NCI-H2029 treated with DMSO at 0.1 percent for 48 hours (cell line): Measurements from ENCODE around the gene KAT5.
"Not testable (repeated sequence)": the region's sequence is repeated elsewhere in the genome, so short reads cannot be mapped to it uniquely, and the experiment has no call there.

Experiments
- DNase-seq: peaks from one replicate; lab custom pipeline; 2025; lab: John Stamatoyannopoulos, UW

KAT5 gene

GRCh38 chr11:65744026-65744698, 32.1 kb downstream of the KAT5 start:
- DNase-seq, result peak; percentile 26

GRCh38 chr11:65744699-65745042, 32.6 kb downstream of the KAT5 start:
- no peak for DNase-seq

GRCh38 chr11:65745049-65745448, 33.0 kb downstream of the KAT5 start:
- DNase-seq, result no peak

GRCh38 chr11:65762169-65762568, 50.1 kb downstream of the KAT5 start:
- not testable (repeated sequence) for DNase-seq

- DNase-seq, result not testable (repeated sequence)
Observed at GRCh38 chr11:65762816-65763215, 50.8 kb downstream of the KAT5 start.

- no peak for DNase-seq
Observed at GRCh38 chr11:65764434-65764833, 52.4 kb downstream of the KAT5 start.

GRCh38 chr11:65766535-65766934, 54.5 kb downstream of the KAT5 start:
- DNase-seq, result no peak

GRCh38 chr11:65767406-65767805, 55.4 kb downstream of the KAT5 start:
- no peak for DNase-seq

GRCh38 chr11:65767806-65768205, 55.8 kb downstream of the KAT5 start:
- DNase-seq, result not testable (repeated sequence)
